HepG2 (cell line): ENCODE measurements around the gene SERPINF2. TPM values are rescaled to one million over a fixed set of nuclear protein-coding genes. Genes with fewer than 3 reads are reported as not detected.

Source experiments
- ATAC-seq: fragments of 200-7000 bp; cut with Tn5 transposase; 3 replicates; pipeline ENCODE4 v1.9.1; 2020; ENCODE audit warnings: mild to moderate bottlenecking, moderate library complexity
- BruUV-seq: library from RNA; stranded (reverse); fragments of 400-500 nt; replicated peaks from 2 replicates; lab custom pipeline; 2021; lab: Mats Ljungman, UMichigan
- CTCF ChIA-PET: fragments of 300-600 bp; formaldehyde crosslinking; extraction: SDS; loops from one replicate; lab custom pipeline; 2021; ENCODE audit warnings: low total read pairs, inconsistent platforms, low intra/inter-chr PET ratio; lab: Yijun Ruan, JAX
- POLR2A ChIA-PET: fragments of 350-600 bp; sonication (Branson Sonifier 250); formaldehyde crosslinking; loops from one replicate; lab custom pipeline; 2020; ENCODE audit warnings: antibody characterized with exemption, inconsistent platforms; lab: Yijun Ruan, JAX
- DNase-seq: peaks from one replicate; pipeline ENCODE4 v3.0.0-alpha.2; 2015; ENCODE audit warnings: low spot score
- FAIRE-seq: peaks from 3 replicates; lab custom pipeline; 2011; peaks lifted over from hg19 to GRCh38; lab: Jason Lieb, UNC
- H2AFZ ChIP-seq: one replicate; pipeline ENCODE4 v1.6.1; 2011; ENCODE audit warnings: low read length, inconsistent platforms
- H3K27ac ChIP-seq: fragments of 300-600 bp; 3 replicates; pipeline ENCODE4 v1.8.0; 2011; ENCODE audit warnings: mixed run types, mild to moderate bottlenecking, mixed read lengths, low read length, inconsistent platforms; ENCODE audit not compliant: insufficient read depth; ENCODE audit errors: extremely low read length
- H3K27me3 ChIP-seq, 2 experiments: fragments of 200-600 bp in 1 of 2; 2 replicates in 1 of 2; 3 replicates in 1 of 2; pipeline versions ENCODE4 v1.6.0 to v1.8.0; 2011; ENCODE audit warnings: low read length in 2 of 2, mild to moderate bottlenecking in 2 of 2, moderate library complexity in 2 of 2, inconsistent platforms in 1 of 2; ENCODE audit not compliant: insufficient read depth in 2 of 2, control insufficient read depth in 1 of 2
- H3K36me3 ChIP-seq, 2 experiments: fragments of 200-600 bp in 1 of 2; replicated peaks in 1 of 2; 2 replicates in 1 of 2; 3 replicates in 1 of 2; pipeline versions ENCODE4 v1.5.1 to v1.8.0; 2011; ENCODE audit warnings: low read length in 2 of 2, inconsistent platforms in 1 of 2; ENCODE audit not compliant: insufficient read depth in 2 of 2, control insufficient read depth in 1 of 2
- H3K4me1 ChIP-seq: 2 replicates; pipeline ENCODE4 v1.5.1; 2012; ENCODE audit warnings: low read length, inconsistent platforms; ENCODE audit not compliant: insufficient read depth
- H3K4me2 ChIP-seq: 2 replicates; pipeline ENCODE4 v1.6.0; 2011; ENCODE audit warnings: low read depth, low read length, inconsistent platforms
- H3K4me3 ChIP-seq, 3 experiments: fragments of 200-600 bp in 1 of 3; sonication (generic), shearing (Covaris generic) in 1 of 3; replicated peaks in 1 of 3; 2 replicates each; pipeline ENCODE4 v1.5.1; 2011 to 2016; ENCODE audit warnings: low read length in 3 of 3, inconsistent platforms in 2 of 3, low read depth in 2 of 3, mild to moderate bottlenecking in 2 of 3, control low read depth in 1 of 3, mixed read lengths in 1 of 3; ENCODE audit not compliant: insufficient read depth in 1 of 3
- H3K79me2 ChIP-seq: one replicate; pipeline ENCODE4 v1.6.1; 2011; ENCODE audit warnings: low read length, inconsistent platforms; ENCODE audit not compliant: insufficient read depth
- H3K9ac ChIP-seq: 2 replicates; pipeline ENCODE4 v1.6.0; 2011; ENCODE audit warnings: mild to moderate bottlenecking, low read depth, low read length, inconsistent platforms; ENCODE audit not compliant: insufficient read depth
- H3K9me3 ChIP-seq: 2 replicates; pipeline ENCODE4 v1.5.1; 2012; ENCODE audit warnings: mild to moderate bottlenecking, low read length
- H4K20me1 ChIP-seq: 2 replicates; pipeline ENCODE4 v1.6.0; 2011; ENCODE audit warnings: inconsistent platforms, mild to moderate bottlenecking, low read length, moderate library complexity; ENCODE audit not compliant: insufficient read depth
- ARNT ChIP-seq: fragments of 450-650 bp; IDR thresholded peaks from 2 replicates; pipeline ENCODE4 v1.6.1; 2017
- BATF2 ChIP-seq: sonication (generic); formaldehyde crosslinking; IDR thresholded peaks from 2 replicates; pipeline ENCODE4 v1.8.0; 2022; ENCODE audit warnings: mild to moderate bottlenecking, missing genetic modification reagents, moderate library complexity
- BCL3 ChIP-seq: sonication (generic); formaldehyde crosslinking; IDR thresholded peaks from 2 replicates; pipeline ENCODE4 v1.5.1; 2020; ENCODE audit warnings: mild to moderate bottlenecking, missing genetic modification reagents, moderate library complexity
- FOSL1 ChIP-seq: sonication (generic); formaldehyde crosslinking; IDR thresholded peaks from 2 replicates; pipeline ENCODE4 v1.9.0; 2021; ENCODE audit warnings: missing genetic modification reagents, borderline replicate concordance
- MBD4 ChIP-seq: IDR thresholded peaks from 2 replicates; pipeline ENCODE4 v1.6.1; 2012; ENCODE audit warnings: low read length, inconsistent platforms, borderline replicate concordance
- MIER2 ChIP-seq: IDR thresholded peaks from 2 replicates; pipeline ENCODE4 v1.6.1; 2016; ENCODE audit warnings: missing biosample characterization, missing genetic modification reagents
- MYPOP ChIP-seq: sonication (generic); formaldehyde crosslinking; IDR thresholded peaks from 2 replicates; pipeline ENCODE4 v1.8.1; 2023; ENCODE audit warnings: mild to moderate bottlenecking, moderate library complexity, missing genetic modification reagents
- RFXANK ChIP-seq: IDR thresholded peaks from 2 replicates; pipeline ENCODE4 v1.6.1; 2016
- TEF ChIP-seq: sonication (generic); formaldehyde crosslinking; IDR thresholded peaks from 2 replicates; pipeline ENCODE4 v1.5.0; 2020; ENCODE audit warnings: missing genetic modification reagents
- ZBTB8A ChIP-seq: sonication (generic); formaldehyde crosslinking; IDR thresholded peaks from 2 replicates; pipeline ENCODE4 v1.4.0; 2020; ENCODE audit warnings: mild to moderate bottlenecking, low read depth, missing genetic modification reagents, borderline replicate concordance
- ZGPAT ChIP-seq: IDR thresholded peaks from 2 replicates; pipeline ENCODE4 v1.6.1; 2016; ENCODE audit warnings: mild to moderate bottlenecking
- ZNF441 ChIP-seq: sonication (generic); formaldehyde crosslinking; IDR thresholded peaks from 2 replicates; pipeline ENCODE4 v1.7.0; 2021; ENCODE audit warnings: missing genetic modification reagents, borderline replicate concordance
- ZNF574 ChIP-seq: sonication (generic); formaldehyde crosslinking; IDR thresholded peaks from 2 replicates; pipeline ENCODE4 v1.4.0; 2020; ENCODE audit warnings: missing genetic modification reagents
- ZNF580 ChIP-seq: IDR thresholded peaks from 2 replicates; pipeline ENCODE4 v1.6.1; 2016; ENCODE audit warnings: low read depth, borderline replicate concordance
- ZNF589 ChIP-seq: sonication (generic); formaldehyde crosslinking; conservative IDR thresholded peaks from 2 replicates; pipeline ENCODE4 v1.8.0; 2022; ENCODE audit warnings: mild to moderate bottlenecking, moderate library complexity, missing genetic modification reagents
- WGBS: methylation state at CpG from one replicate; pipeline ENCODE4 v1.1.6; 2017; ENCODE audit warnings: low lambda C conversion rate; 5-methylcytosine and 5-hydroxymethylcytosine counted together
- in situ Hi-C: cut with HindIII; loops from 2 replicates; pipeline ENCODE4 v1.10.0; 2017; ENCODE audit warnings: low pct_unique_long_range_greater_than_20kb; ENCODE audit not compliant: extremely low pct_ligation_motif_present
- intact Hi-C: fragments of 100-400 bp; cut with micrococcal nuclease; formaldehyde crosslinking; loops from one replicate; pipeline ENCODE4 v1.10.0; 2022; ENCODE audit not compliant: unreplicated experiment
- polyA plus RNA-seq, 8 experiments: library from polyadenylated mRNA; depleted of rRNA in 3 of 8; stranded (reverse) in 7 of 8; unstranded in 1 of 8; fragments of >200 nt; fragmentation: Illumina TruSeq in 4 of 8; extraction: Trizol in 4 of 8; gene quantifications; 2 replicates each; pipeline versions ENCODE4 v1.2.1 to v1.2.3, GENCODE V29; 2011 to 2016; ENCODE audit warnings: low read depth in 4 of 8, missing spikeins in 1 of 8, mixed read lengths in 1 of 8; ENCODE audit not compliant: insufficient read depth in 1 of 8
- total RNA-seq, 5 experiments: library from RNA; depleted of rRNA; stranded (reverse); fragments of >200 nt; fragmentation: Illumina TruSeq; extraction: Trizol; gene quantifications; 2 replicates each; pipeline ENCODE4 v1.2.3, GENCODE V29; 2016; ENCODE audit warnings: low read depth in 1 of 5

The SERPINF2 gene
- total and polyA plus RNA-seq, 2 of the 13 experiments (the other 11 are each of a cell fraction or from before 2014, with no cell fraction given): 309 to 548 TPM

- no peaks in the 10 kb centered on the region for H3K9me3 ChIP-seq
- peak overlapping the region; percentile 83 for H3K27ac ChIP-seq
- peaks cover 3% of the 10 kb centered on the region for H3K79me2 ChIP-seq
- peak overlapping the region; percentile 75 for H3K4me2 ChIP-seq
- peaks cover 5% of the 10 kb centered on the region in 2 experiments; a peak in 4 of 5 replicates for H3K36me3 ChIP-seq
- POLR2A ChIA-PET: interaction anchor here (1.2 to 4.3 kb wide), 14 partner anchors 9 to 94 kb away, joined by 5 to 283 read pairs (median 14); partner anchors contain the start of genes PRPF8, RILP, RPA1 and SERPINF1
- FAIRE-seq (peak; percentile 28), DNase-seq (peak; percentile 54), ATAC-seq (peak; percentile 62)
- no peaks in the 10 kb centered on the region for H3K27me3 ChIP-seq
- H3K4me1 ChIP-seq: peaks cover 48% of the 10 kb centered on the region
- in situ Hi-C loops (no loop called here), intact Hi-C loops (no loop called here)
- no peak overlapping the region for H2AFZ ChIP-seq
- H3K9ac ChIP-seq: peak overlapping the region; percentile 69
- 0% methylated on average over 1 of the region's 17 CpGs for WGBS
- CTCF ChIA-PET: no interaction called here
- BruUV-seq: TSS peak; percentile 84
- H4K20me1 ChIP-seq: no peaks in the 10 kb centered on the region
- peak overlapping the region in 2 of 3 experiments; percentile 57 to 60; a peak in 4 of 6 replicates for H3K4me3 ChIP-seq
- TF ChIP-seq TEF (CRISPR knock-in tag) (0 out of 2 replicates have a peak, but pooled peaks have one; percentile 5), ZNF441 (no peak), ZNF580 (CRISPR knock-in tag) (no peak), MYPOP (CRISPR knock-in tag) (no peak), MIER2 (CRISPR knock-in tag) (no peak), MBD4 (no peak), ZNF589 (CRISPR knock-in tag) (no peak), RFXANK (CRISPR knock-in tag) (no peak), ZNF574 (no peak), FOSL1 (CRISPR knock-in tag) (no peak), ZBTB8A (CRISPR knock-in tag) (peak; percentile 23; the same call in 1 of the 2 replicates), ZGPAT (no peak), ARNT (no peak), BATF2 (CRISPR knock-in tag) (no peak), BCL3 (no peak; the same call in none of the 2 replicates)
Observed at GRCh38 chr17:1735834-1736347, 6.8 kb upstream of the SERPINF2 start.
